ENCODE data around the gene MAMDC4.

GRCh38 chr9:136906266-136906665 is 54.1 kb downstream of the MAMDC4 start:
- TF ChIP-seq, protein P1, sequence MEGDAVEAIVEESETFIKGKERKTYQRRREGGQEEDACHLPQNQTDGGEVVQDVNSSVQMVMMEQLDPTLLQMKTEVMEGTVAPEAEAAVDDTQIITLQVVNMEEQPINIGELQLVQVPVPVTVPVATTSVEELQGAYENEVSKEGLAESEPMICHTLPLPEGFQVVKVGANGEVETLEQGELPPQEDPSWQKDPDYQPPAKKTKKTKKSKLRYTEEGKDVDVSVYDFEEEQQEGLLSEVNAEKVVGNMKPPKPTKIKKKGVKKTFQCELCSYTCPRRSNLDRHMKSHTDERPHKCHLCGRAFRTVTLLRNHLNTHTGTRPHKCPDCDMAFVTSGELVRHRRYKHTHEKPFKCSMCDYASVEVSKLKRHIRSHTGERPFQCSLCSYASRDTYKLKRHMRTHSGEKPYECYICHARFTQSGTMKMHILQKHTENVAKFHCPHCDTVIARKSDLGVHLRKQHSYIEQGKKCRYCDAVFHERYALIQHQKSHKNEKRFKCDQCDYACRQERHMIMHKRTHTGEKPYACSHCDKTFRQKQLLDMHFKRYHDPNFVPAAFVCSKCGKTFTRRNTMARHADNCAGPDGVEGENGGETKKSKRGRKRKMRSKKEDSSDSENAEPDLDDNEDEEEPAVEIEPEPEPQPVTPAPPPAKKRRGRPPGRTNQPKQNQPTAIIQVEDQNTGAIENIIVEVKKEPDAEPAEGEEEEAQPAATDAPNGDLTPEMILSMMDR (conservative IDR thresholded peaks at IDR 0.05; ENCODE audit: low read length) = no peak
- no peak for TF ChIP-seq EZH2phosphoT487 (IDR thresholded peaks at IDR 0.05; ENCODE audit: borderline replicate concordance, low read depth, low read length)
